Liver (tissue), 9 donors: Measurements from ENCODE around the gene TFF3. TPM values are rescaled to one million over a fixed set of nuclear protein-coding genes. Genes with fewer than 3 reads are reported as not detected.

ENCODE experiments used
- DNase-seq: peaks from one replicate; pipeline ENCODE4 v3.0.0-alpha.2; 2017; ENCODE audit warnings: low spot score
- H3K27ac ChIP-seq, 2 donors: one replicate each; pipeline ENCODE4 v1.7.0; 2013; ENCODE audit warnings: inconsistent platforms in 2 of 2, low read length in 2 of 2, control low read depth in 1 of 2, low read depth in 1 of 2, mild to moderate bottlenecking in 1 of 2
- H3K27me3 ChIP-seq, 4 donors: one replicate each; pipeline versions ENCODE4 v1.6.1 to v1.7.0; 2013; ENCODE audit warnings: low read length in 3 of 4, inconsistent platforms in 1 of 4, mild to moderate bottlenecking in 1 of 4, moderate library complexity in 1 of 4; ENCODE audit not compliant: control insufficient read depth in 4 of 4, insufficient read depth in 4 of 4
- H3K36me3 ChIP-seq, 4 donors: one replicate each; pipeline versions ENCODE4 v1.6.1 to v1.7.0; 2013; ENCODE audit warnings: low read length in 3 of 4, mild to moderate bottlenecking in 3 of 4, low read depth in 1 of 4, moderate library complexity in 1 of 4; ENCODE audit not compliant: control insufficient read depth in 4 of 4, insufficient read depth in 3 of 4
- H3K4me1 ChIP-seq, 4 donors: one replicate each; pipeline versions ENCODE4 v1.6.1 to v1.7.0; 2013; ENCODE audit warnings: low read length in 3 of 4, mild to moderate bottlenecking in 3 of 4, moderate library complexity in 1 of 4; ENCODE audit not compliant: control insufficient read depth in 4 of 4, insufficient read depth in 4 of 4
- H3K4me3 ChIP-seq, 3 donors: one replicate each; pipeline versions ENCODE4 v1.6.1 to v1.7.0; 2013; ENCODE audit warnings: low read length in 3 of 3, control low read depth in 1 of 3, low read depth in 1 of 3, mild to moderate bottlenecking in 1 of 3
- H3K9ac ChIP-seq, 2 donors: one replicate each; pipeline ENCODE4 v1.7.0; 2013; ENCODE audit warnings: low read length in 2 of 2, mild to moderate bottlenecking in 2 of 2, moderate library complexity in 2 of 2, control low read depth in 1 of 2, low read depth in 1 of 2
- H3K9me3 ChIP-seq, 4 donors: one replicate each; pipeline versions ENCODE4 v1.6.1 to v1.7.0; 2013; ENCODE audit warnings: low read length in 3 of 4; ENCODE audit not compliant: control insufficient read depth in 4 of 4
- EGR1 ChIP-seq, 2 donors: IDR thresholded peaks; 2 replicates each; pipeline ENCODE4 v1.6.1; 2016 to 2018; ENCODE audit warnings: antibody characterized with exemption in 2 of 2, low read depth in 2 of 2
- FOXA1 ChIP-seq: IDR thresholded peaks from 2 replicates; pipeline ENCODE4 v1.6.1; 2016; ENCODE audit warnings: antibody characterized with exemption
- FOXA2 ChIP-seq: IDR thresholded peaks from 2 replicates; pipeline ENCODE4 v1.6.1; 2016; ENCODE audit warnings: antibody characterized with exemption
- GABPA ChIP-seq, 2 donors: IDR thresholded peaks in 1 of 2; conservative IDR thresholded peaks in 1 of 2; 2 replicates each; pipeline ENCODE4 v1.6.1; 2016; ENCODE audit warnings: antibody characterized with exemption in 2 of 2, mild to moderate bottlenecking in 1 of 2, moderate library complexity in 1 of 2
- HNF4A ChIP-seq, 2 donors: conservative IDR thresholded peaks; 2 replicates each; pipeline ENCODE4 v1.6.1; 2016; ENCODE audit warnings: antibody characterized with exemption in 2 of 2, mild to moderate bottlenecking in 2 of 2
- HNF4G ChIP-seq: IDR thresholded peaks from 2 replicates; pipeline ENCODE4 v1.6.1; 2016; ENCODE audit warnings: antibody characterized with exemption
- JUND ChIP-seq, 2 donors: IDR thresholded peaks; 2 replicates each; pipeline ENCODE4 v1.6.1; 2016; ENCODE audit warnings: antibody characterized with exemption in 2 of 2
- NR2F2 ChIP-seq: IDR thresholded peaks from 2 replicates; pipeline ENCODE4 v1.6.1; 2016; ENCODE audit warnings: antibody characterized with exemption
- RAD21 ChIP-seq, 2 donors: IDR thresholded peaks; 2 replicates each; pipeline ENCODE4 v1.6.1; 2016; ENCODE audit warnings: antibody characterized with exemption in 2 of 2, mild to moderate bottlenecking in 2 of 2
- RXRA ChIP-seq, 2 donors: IDR thresholded peaks; 2 replicates each; pipeline ENCODE4 v1.6.1; 2017 to 2018; ENCODE audit warnings: antibody characterized with exemption in 2 of 2, mild to moderate bottlenecking in 1 of 2
- SP1 ChIP-seq: IDR thresholded peaks from 2 replicates; pipeline ENCODE4 v1.6.1; 2018; ENCODE audit warnings: antibody characterized with exemption, mild to moderate bottlenecking
- TAF1 ChIP-seq: conservative IDR thresholded peaks from 2 replicates; pipeline ENCODE4 v1.6.1; 2016; ENCODE audit warnings: antibody characterized with exemption, mild to moderate bottlenecking
- YY1 ChIP-seq: IDR thresholded peaks from 2 replicates; pipeline ENCODE4 v1.6.1; 2016; ENCODE audit warnings: antibody characterized with exemption, mild to moderate bottlenecking
- WGBS: extraction: QIAGEN DNeasy Blood & Tissue Kit; methylation state at CpG from one replicate; pipeline ENCODE4 v1.1.7; 2013; 5-methylcytosine and 5-hydroxymethylcytosine counted together
- polyA plus RNA-seq, 2 donors: library from polyadenylated mRNA; stranded (reverse) in 1 of 2; unstranded in 1 of 2; fragments of 200-250 nt in 1 of 2; fragments of >200 nt in 1 of 2; fragmentation: Nextera tagmentation in 1 of 2; extraction: Ambion mirVana in 1 of 2; gene quantifications; one replicate each; pipeline versions ENCODE4 v1.2.1 to v1.2.3, GENCODE V29; 2013 to 2015
- total RNA-seq, 2 donors: library from RNA; depleted of rRNA; stranded (reverse); fragments of >200 nt; gene quantifications; one replicate each; pipeline ENCODE4 v1.2.3, GENCODE V29; 2014
- TF ChIP-seq, protein P1 (sequence below): IDR thresholded peaks from 2 replicates; pipeline ENCODE4 v1.6.1; 2016; ENCODE audit warnings: antibody characterized with exemption, mild to moderate bottlenecking
- TF ChIP-seq, protein P2 (sequence below): IDR thresholded peaks from 2 replicates; pipeline ENCODE4 v1.6.1; 2016; ENCODE audit warnings: antibody characterized with exemption
- TF ChIP-seq, protein P3 (sequence below): fragments of 150-350 bp; IDR thresholded peaks from 2 replicates; pipeline ENCODE4 v1.5.1; 2017; ENCODE audit warnings: improper control_type of control experiment, low read depth, low read length; ENCODE audit not compliant: missing input control
- TF ChIP-seq, protein P4 (sequence below): IDR thresholded peaks from 2 replicates; pipeline ENCODE4 v1.6.1; 2016; ENCODE audit warnings: antibody characterized with exemption
- TF ChIP-seq, protein P5 (sequence below): IDR thresholded peaks from 2 replicates; pipeline ENCODE4 v1.6.1; 2016; ENCODE audit warnings: antibody characterized with exemption
- donor health status: healthy.
- donor health status: healthy.
- donor health status: healthy.
- donor health status: healthy.
- donor health status: healthy.

The TFF3 gene, protein sequence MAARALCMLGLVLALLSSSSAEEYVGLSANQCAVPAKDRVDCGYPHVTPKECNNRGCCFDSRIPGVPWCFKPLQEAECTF
- under 1 TPM; 0.09 to 0.50 TPM for total RNA-seq
- polyA plus RNA-seq, result 1 to 10 TPM; 2.5 to 4.1 TPM

DNA sequence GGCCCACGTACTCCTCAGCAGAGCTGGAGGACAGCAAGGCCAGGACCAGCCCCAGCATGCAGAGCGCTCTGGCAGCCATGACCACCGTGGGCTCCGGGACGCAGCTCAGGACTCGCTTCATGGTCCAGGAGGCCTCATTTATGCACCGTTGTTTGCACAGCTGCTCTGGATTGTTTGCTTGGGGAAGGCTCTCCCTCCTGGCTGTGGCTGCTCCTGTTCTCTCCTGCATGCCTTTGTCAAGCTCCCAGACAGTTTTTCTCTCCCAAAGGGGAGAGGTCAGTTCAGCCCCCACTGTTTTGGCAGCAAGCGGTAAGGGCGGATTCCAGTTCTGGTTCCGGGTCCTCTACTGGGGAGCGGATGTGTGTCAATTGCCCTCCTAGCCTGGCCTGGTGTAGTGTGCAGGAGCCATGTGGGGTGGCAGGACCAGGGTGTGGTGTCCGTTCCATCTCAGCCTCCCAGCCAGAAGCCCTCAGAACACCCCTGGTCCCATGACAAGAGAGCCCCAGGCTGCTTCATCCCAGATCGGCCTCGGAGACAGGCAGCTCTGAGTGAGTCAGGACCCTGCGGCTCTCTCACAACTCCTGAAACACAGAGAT is at the start of gene TFF3:
TSS of gene TFF3 (minus strand) at position 114 of the 596 bp plus-strand sequence. CDS start at position 79, 35 bp downstream.
- TF ChIP-seq HNF4G, result no peak
- peak; percentile 22 for TF ChIP-seq NR2F2
- TF ChIP-seq HNF4A (conservative IDR thresholded peaks at IDR 0.05), result no peak
- H3K36me3 ChIP-seq, result no peaks in the 10 kb centered on the region
- H3K9ac ChIP-seq, result no peak within 1 kb of the TSS
- peaks cover 0 to 4% (median under 1%) of the 10 kb centered on the region in 4 donors for H3K27me3 ChIP-seq
- no peak within 1 kb of the TSS for H3K4me3 ChIP-seq
- DNase-seq, result no peak
- no peaks in the 10 kb centered on the region for H3K9me3 ChIP-seq
- H3K27ac ChIP-seq, result no peak within 1 kb of the TSS
- peaks cover 0 to 2% (median 0%) of the 10 kb centered on the region in 4 donors for H3K4me1 ChIP-seq
- WGBS, result 51% methylated on average over 15 of the region's 15 CpGs

DNA sequence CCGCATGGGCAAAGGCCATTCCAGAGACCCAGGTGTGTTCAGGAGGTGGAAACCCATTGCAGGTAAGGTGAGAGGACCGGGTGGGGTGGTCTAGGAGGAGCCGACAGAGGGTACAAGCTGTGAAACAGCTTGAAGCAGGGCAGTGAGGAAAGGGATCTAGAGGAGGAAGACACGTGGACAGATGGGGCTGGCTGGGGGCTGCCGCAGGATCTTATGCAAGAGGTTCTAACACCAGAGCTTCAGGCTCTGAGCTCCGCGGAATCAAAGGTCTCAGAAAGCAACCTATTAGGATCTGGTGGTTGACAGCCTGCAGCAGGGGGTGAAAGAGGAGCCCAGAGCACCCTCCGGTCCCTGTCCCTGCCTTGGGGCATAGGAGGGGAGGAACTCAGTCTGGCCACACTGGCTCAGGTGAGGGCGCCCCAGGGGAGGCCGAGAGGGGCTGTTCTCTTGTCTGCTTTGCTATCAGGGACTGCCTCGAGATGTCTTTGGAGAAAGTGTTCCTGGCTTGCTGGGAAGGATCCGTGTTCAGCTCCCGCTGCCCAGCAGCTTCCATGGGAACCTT is 49.2 kb upstream of the TFF3 start:
- Histone ChIP-seq H3K36me3 (no peaks in the 10 kb centered on the region), H3K4me1 (no peaks in the 10 kb centered on the region), H3K27ac (no peak overlapping the region), H3K4me3 (no peak overlapping the region), H3K9me3 (peaks cover 0 to 7% (median under 1%) of the 10 kb centered on the region in 4 donors), H3K9ac (no peak overlapping the region), H3K27me3 (peaks cover 0 to 5% (median 2%) of the 10 kb centered on the region in 4 donors)
- DNase-seq, result no peak
- TF ChIP-seq, protein P1, sequence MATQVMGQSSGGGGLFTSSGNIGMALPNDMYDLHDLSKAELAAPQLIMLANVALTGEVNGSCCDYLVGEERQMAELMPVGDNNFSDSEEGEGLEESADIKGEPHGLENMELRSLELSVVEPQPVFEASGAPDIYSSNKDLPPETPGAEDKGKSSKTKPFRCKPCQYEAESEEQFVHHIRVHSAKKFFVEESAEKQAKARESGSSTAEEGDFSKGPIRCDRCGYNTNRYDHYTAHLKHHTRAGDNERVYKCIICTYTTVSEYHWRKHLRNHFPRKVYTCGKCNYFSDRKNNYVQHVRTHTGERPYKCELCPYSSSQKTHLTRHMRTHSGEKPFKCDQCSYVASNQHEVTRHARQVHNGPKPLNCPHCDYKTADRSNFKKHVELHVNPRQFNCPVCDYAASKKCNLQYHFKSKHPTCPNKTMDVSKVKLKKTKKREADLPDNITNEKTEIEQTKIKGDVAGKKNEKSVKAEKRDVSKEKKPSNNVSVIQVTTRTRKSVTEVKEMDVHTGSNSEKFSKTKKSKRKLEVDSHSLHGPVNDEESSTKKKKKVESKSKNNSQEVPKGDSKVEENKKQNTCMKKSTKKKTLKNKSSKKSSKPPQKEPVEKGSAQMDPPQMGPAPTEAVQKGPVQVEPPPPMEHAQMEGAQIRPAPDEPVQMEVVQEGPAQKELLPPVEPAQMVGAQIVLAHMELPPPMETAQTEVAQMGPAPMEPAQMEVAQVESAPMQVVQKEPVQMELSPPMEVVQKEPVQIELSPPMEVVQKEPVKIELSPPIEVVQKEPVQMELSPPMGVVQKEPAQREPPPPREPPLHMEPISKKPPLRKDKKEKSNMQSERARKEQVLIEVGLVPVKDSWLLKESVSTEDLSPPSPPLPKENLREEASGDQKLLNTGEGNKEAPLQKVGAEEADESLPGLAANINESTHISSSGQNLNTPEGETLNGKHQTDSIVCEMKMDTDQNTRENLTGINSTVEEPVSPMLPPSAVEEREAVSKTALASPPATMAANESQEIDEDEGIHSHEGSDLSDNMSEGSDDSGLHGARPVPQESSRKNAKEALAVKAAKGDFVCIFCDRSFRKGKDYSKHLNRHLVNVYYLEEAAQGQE, result no peak
- TF ChIP-seq, protein P2, sequence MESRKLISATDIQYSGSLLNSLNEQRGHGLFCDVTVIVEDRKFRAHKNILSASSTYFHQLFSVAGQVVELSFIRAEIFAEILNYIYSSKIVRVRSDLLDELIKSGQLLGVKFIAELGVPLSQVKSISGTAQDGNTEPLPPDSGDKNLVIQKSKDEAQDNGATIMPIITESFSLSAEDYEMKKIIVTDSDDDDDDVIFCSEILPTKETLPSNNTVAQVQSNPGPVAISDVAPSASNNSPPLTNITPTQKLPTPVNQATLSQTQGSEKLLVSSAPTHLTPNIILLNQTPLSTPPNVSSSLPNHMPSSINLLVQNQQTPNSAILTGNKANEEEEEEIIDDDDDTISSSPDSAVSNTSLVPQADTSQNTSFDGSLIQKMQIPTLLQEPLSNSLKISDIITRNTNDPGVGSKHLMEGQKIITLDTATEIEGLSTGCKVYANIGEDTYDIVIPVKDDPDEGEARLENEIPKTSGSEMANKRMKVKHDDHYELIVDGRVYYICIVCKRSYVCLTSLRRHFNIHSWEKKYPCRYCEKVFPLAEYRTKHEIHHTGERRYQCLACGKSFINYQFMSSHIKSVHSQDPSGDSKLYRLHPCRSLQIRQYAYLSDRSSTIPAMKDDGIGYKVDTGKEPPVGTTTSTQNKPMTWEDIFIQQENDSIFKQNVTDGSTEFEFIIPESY, result no peak
- TF ChIP-seq FOXA2 (no peak), GABPA (IDR thresholded peaks at IDR 0.05 in 1 of 2, conservative IDR thresholded peaks at IDR 0.05 in 1 of 2) (no peak), RAD21 (IDR thresholded peaks at IDR 0.05) (no peak), RXRA (IDR thresholded peaks at IDR 0.05) (no peak), YY1 (no peak), TAF1 (no peak), EGR1 (IDR thresholded peaks at IDR 0.05; ENCODE audit: low read depth in 2 of 2) (no peak), HNF4A (conservative IDR thresholded peaks at IDR 0.05) (no peak), JUND (IDR thresholded peaks at IDR 0.05) (no peak), FOXA1 (no peak), NR2F2 (no peak), SP1 (no peak), HNF4G (no peak)
- TF ChIP-seq, protein P3, sequence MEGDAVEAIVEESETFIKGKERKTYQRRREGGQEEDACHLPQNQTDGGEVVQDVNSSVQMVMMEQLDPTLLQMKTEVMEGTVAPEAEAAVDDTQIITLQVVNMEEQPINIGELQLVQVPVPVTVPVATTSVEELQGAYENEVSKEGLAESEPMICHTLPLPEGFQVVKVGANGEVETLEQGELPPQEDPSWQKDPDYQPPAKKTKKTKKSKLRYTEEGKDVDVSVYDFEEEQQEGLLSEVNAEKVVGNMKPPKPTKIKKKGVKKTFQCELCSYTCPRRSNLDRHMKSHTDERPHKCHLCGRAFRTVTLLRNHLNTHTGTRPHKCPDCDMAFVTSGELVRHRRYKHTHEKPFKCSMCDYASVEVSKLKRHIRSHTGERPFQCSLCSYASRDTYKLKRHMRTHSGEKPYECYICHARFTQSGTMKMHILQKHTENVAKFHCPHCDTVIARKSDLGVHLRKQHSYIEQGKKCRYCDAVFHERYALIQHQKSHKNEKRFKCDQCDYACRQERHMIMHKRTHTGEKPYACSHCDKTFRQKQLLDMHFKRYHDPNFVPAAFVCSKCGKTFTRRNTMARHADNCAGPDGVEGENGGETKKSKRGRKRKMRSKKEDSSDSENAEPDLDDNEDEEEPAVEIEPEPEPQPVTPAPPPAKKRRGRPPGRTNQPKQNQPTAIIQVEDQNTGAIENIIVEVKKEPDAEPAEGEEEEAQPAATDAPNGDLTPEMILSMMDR, result no peak
- TF ChIP-seq, protein P4, sequence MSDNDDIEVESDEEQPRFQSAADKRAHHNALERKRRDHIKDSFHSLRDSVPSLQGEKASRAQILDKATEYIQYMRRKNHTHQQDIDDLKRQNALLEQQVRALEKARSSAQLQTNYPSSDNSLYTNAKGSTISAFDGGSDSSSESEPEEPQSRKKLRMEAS, result no peak
- TF ChIP-seq, protein P5, sequence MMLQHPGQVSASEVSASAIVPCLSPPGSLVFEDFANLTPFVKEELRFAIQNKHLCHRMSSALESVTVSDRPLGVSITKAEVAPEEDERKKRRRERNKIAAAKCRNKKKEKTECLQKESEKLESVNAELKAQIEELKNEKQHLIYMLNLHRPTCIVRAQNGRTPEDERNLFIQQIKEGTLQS, result no peak
- WGBS, result 54% methylated on average over 13 of the region's 13 CpGs
